ENCODE results near the gene HIGD1B. TPM values are rescaled to one million over a fixed set of nuclear protein-coding genes. Genes with fewer than 3 reads are reported as not detected.

HIGD1B gene
- total and polyA plus RNA-seq, 9 of the 15 experiments (the other 6 are each of a cell fraction or from before 2014, with no cell fraction given): not detected

DNA sequence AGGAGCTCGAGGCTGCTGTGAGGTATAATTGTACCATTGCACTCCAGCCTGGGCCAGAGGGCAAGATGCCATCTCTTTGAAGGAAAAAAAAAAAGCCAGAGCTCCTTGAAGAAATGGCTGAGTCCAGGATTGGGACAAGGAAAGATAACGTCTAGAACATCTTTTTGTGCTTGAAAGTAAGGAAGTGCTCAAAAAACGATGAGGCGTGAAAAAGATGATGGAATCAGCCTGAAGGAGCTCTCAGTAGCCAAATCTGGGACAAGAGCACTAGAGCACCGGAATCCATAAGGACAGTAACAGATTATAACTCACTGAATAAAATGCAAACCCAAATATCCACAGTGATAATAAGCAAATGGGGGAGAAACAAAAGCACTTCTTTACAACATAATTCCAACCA lies 29.4 kb downstream of the HIGD1B start (continued):
- TF ChIP-seq REST (IDR thresholded peaks at IDR 0.05; ENCODE audit: borderline replicate concordance) (no peak), REST (CRISPR knock-in tag; IDR thresholded peaks at IDR 0.05; ENCODE audit: low read depth) (no peak)

Measured in K562 (cell line).